HG03196 (cell line): Measurements from ENCODE around the gene IL1RAPL2.
"Not testable (repeated sequence)": the region's sequence is repeated elsewhere in the genome, so short reads cannot be mapped to it uniquely, and the experiment has no call there.

ENCODE experiments used
- ATAC-seq: cut with Tn5 transposase; IDR thresholded peaks from one replicate; pipeline ENCODE4 v1.9.1; 2021; ENCODE audit not compliant: unreplicated experiment

Gene IL1RAPL2

DNA sequence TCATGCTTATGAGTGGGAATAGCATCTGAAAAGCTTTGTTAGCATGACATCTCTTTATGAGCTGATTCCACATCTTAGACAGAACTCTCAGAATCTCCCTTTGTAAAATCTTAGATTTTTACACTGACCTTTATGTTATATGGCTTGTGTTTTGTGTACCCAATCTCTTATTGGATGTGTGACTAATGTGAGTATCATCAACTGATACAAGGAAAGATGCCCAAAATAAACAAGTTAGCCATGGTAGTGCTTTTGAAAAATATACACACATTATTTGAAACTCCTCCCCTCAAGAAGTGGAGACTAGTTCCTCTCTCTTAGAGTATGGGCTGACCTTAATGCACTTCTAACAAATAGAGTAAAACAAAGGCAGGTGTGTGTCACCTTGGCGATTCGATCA, 1096.2 kb downstream of the IL1RAPL2 start:
- ATAC-seq: no peak

DNA sequence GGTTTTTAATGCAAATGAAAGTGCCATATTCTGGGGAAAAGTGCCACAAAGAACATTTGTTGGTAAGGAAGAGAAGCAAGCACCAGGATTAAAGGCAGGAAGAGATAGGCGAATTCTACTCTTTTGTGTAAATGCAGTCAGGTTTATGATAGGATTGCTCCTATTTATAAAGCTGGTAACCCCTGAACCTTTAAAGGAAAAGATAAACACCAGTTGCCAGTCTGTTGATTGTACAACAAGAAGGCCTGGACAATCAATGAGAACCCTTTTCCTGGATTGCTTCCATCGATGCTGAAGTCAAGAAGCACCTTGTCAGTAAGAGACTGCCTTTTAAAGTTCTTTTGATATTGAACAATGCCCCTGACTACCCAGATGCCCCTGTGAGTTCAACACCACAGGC, 1098.2 kb downstream of the IL1RAPL2 start:
- no peak for ATAC-seq

DNA sequence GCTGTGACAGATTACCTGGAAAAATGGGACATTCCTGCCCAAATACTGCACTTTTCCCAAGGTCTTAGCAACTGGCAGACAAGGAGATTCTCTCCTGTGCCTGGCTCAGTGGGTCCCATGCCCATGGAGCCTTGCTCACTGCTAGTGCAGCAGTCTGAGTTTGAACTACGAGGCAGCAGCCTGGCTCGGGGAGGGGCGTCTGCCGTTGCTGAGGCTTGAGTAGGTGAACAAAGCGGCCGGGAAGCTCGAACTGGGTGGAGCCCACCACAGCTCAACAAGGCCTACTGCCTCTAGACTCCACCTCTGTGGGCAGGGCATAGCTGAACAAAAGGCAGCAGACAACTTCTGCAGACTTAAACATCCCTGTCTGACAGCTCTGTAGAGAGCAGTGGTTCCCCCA, 1118.3 kb downstream of the IL1RAPL2 start:
- not testable (repeated sequence) for ATAC-seq

DNA sequence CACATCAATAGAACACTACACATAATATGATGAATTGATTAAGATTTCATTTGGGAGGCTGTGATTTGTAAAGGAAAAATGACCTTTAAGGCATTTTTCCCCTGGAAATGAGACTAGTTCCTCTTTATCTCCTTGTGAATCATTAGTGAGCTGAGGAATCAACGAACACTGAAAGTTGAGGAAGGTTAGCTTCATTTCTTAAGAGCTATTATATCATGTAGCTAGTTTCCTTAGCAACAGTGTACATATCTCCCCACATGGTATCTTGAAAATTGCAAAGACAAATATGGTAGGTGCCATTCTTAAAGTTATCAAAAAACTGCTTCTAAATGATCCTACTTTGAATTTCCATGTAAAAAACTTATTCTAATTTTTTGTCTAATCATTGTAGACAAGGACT, 1128.8 kb downstream of the IL1RAPL2 start:
- ATAC-seq: no peak

DNA sequence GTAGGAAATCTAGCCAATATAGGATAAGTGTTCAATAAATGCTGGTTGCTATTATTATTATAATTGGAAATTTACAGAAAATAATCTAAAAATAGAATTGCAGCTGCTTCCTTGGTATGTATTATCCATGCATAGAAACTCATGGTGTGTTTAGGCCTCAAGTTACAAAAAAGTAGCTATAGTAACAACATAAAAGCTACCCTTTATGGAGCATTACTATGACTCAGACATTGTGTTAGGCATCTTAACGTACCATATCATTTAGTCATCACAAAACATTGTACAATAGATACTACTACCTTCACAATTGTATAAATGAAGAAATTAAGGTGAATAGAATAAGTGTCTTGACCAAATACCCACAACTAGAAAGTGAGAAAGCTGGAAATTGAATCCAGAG, 1129.5 kb downstream of the IL1RAPL2 start:
- no peak for ATAC-seq

DNA sequence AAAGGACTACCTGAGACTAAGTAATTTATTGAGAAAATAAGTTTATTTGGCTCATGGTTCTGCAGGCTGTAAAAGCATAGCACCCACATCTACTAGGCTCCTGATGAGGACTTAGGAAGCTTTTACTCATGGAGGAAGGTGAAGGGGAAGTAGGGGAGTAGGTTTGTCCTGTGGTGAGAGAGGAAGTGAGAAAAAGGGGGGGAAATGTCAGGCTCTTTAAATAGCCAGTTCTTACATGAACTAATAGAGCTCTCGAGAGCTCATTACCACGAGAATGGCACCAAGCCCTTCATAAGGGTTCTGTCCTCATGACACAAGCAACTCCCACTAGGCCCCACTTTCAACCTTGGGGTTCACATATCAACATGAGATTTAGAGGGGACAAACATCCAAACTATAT, 1130.9 kb downstream of the IL1RAPL2 start:
- no peak for ATAC-seq

DNA sequence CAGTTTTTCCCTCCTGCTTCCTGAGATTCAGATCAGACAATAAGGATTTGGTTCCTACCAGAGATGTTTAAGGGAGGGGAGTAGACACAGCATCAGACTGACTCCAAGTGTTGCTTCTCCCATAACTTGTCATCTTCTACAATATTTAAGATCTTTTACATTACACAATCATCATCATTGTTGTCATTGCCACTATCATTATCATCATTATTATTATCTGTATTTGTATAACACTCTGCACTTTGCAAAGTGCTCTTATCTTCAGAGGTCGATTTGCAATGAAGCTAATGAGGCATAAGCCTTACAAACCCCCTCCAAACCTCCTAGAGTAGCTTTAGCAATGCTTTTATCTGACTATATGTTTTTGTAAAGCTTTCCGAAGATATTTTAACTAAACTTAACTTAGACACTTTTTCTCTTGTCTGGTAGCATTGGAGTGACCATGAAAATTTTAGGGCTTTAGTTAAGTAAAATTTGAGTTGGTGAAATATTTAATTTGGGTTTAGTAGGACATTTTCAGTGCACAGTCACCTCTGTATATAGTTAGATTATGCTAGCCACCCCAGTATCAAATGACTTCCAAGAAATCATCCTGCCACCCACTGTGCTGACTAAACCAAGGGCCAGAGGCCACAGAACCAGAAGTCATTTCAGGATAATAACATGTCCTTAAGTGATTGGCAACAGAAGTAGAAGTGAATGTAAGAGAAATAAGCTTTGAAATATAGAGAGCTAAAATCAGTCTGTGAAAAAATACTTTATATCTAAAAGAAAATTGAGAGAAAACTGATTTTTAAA, 1132.2 kb downstream of the IL1RAPL2 start:
- no peak for ATAC-seq

DNA sequence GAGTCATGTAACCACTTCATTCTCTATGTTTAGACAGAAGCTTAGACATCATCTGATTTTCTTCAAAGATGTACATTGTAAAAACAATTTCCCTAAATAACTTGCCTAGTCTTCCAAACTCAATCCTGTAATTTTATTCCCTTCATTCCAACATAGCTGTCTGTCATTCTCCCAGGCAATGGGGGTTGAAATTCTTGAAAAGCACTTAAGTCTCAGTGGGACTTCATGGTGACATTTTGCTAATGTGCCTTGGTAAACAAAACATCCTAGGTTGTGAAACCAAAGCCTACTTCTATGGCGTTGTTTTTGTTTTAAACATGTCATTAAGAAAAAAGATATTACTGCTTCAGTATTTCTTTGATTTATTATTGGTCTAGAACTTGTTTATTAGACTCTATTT, 1134.3 kb downstream of the IL1RAPL2 start:
- no peak for ATAC-seq

DNA sequence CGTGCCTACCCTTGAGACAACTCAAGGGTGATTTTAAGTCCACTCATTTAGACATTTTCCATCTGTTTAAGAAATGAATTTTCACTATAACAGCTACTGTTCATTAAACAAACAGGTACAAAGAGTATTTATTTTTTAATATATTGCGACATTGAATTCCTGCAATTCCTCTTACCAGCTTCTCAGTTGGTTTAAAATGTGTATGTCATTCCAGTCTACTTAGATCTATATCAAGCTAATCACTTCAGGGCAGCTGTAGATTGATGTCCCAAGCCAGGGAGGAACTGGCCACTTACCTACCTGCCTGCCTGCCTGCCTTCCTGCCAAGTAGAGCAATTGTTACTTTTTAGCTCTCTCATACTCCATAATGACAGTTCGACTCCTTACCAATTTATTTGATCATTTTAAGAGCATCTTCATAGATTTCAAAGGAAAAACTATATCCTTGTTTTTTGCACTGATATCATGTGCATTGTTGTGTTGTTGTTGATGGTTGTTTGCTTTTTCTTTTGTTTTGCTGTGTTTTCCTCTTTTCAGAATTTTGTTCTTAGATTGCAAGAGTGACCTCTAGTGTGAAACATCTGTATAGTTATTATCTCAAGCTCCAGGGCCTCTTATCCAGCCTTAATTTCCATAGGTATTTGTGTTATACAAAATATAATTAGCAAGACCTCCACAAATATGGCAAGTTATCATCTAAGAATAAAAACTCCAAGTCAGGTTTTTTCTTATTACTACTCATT, 1135.5 kb downstream of the IL1RAPL2 start:
- no peak for ATAC-seq

DNA sequence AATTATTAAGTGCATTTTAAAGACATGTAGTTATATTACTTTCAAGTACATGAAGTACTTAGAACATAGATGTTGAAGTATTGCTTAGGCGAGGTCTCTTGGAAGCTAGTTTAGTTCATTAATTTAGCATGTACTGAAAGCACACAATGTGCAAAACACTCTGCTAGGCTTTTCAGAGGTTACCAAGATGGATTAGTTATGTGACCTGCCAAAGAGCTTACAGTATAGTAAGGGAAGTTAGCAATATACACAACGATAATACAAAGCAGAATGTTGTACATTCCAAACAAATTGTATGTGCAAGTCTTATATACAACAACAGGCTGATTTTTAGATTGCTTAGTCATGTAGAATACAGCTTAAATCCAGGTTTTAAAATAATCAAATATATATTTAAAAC, 1137.9 kb downstream of the IL1RAPL2 start:
- no peak for ATAC-seq

DNA sequence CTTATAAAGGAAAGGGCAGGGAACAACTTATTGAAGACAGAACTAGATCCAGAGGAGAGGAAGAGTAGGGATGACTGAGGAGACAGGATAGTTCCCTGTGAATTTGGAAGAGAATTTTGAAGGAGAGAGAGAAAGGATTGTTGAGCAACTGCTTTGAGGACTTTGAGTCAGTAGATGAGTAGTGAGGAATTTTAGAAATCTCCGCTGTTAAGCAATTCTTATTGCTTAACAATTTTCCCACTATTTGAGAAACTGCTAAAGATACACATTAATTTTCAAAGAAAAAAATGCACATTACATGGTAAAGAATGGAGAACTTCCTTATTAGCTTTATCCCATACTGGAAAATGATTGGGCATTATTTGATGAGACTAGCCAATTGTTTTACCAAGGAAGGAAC, 1140.0 kb downstream of the IL1RAPL2 start:
- ATAC-seq: no peak

DNA sequence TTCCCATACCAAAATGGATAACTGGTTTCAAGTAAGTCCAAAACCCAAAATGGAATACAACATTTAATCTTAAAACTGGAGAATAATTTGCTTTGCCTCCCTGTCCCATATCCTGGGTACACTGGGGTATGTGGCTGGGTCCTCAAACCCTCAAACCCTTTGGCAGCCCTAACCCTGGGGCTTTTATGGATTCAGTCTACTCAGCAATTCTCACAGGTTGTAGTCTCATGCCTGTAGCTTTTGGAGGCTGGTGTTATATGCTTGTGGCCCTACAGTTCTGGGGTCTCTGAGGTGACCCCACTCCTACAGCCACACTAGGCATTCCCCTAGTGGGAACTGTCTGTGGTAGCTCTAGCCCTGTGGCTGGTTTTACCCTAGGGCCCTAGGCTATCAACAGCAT, 1145.8 kb downstream of the IL1RAPL2 start:
- ATAC-seq: no peak

DNA sequence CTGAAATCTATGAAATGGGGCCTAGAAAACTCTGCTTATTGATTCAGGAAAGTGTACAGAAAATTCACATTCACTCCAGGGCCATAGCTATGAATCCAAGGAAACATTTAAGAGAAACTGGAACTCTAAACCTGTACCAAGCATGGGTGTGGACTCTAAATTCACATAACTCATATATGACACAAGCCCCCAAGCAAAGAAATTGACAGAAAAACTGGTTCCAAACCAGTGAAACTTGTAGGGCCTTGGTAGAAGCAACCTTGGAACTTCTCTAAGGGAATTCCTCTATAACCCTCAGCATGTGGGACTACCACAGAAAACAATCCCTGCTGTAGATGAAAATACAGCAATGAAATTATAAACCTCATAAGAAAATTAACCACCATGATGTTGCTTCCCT, 1149.7 kb downstream of the IL1RAPL2 start:
- no peak for ATAC-seq

DNA sequence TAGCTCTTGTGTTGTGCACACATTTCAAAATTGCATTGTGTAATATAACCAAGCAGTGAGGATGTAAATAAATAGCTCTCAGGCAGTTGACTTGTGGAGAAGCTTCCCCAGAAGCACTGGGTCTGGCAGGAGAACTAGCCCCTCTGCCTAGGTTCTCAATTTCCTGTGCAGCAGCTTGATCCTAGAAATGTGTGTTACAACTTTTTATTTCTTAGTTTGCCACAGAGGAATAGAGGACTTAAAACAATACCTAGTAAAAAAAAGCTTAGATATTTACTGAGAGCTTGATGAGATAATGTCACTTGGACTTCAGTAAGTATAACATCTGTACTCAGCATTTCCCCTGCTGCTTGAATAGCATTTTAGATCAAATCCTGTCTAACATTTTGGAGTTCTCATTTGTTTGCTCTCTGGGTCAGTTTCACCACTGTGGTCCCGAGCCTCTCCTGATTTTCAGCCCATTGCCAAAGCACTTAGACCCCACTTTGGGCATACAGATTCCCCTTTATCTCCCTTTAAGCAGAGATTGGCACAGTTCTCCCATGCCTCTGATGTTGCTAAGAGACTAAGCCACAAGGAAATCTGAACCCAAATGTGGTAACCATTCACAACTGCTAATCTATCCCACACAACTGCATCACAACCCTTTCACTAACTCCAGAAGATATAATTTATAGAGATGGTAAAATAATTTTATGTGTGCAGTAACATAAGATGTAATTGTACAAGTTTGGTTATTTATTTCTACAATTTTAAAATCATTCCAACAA, 1158.2 kb downstream of the IL1RAPL2 start:
- no peak for ATAC-seq

DNA sequence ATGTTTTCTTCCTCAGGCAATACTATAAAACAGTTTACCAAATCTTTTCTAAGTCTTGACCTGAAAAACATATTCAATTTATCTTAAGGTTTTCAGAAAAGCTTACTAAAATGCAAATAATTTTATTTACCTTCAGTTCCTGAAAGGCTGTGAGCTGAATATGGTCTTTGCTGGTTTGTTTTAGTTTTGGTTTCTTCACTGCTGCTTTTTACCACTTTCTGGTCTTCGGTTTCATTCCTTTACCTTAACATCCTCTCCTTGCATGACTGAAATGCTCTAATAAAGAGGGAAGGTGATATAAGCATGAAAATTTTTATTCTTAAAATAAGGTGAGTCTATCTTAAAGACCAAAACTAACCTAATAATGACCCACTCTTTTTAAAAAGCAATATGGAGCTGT, 1159.2 kb downstream of the IL1RAPL2 start:
- ATAC-seq: no peak

DNA sequence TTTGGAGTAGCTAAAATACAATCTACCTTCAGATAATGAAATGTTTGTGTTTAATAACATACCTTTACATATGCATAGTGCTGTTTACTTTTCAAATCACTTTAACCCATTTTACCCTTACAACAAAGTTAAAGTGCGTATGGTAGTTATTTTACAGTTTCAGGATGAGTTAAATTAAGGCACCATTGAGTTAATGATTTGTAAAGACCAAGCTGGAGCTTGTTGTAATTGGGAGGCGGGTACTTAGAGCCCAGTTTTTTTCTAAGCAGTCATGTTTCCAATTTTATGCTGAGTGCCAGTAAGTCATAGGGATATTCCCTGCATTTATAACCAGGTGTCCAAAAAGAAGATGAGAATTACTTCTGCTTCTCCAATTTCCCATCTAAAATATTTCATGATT, 1172.2 kb downstream of the IL1RAPL2 start:
- no peak for ATAC-seq

DNA sequence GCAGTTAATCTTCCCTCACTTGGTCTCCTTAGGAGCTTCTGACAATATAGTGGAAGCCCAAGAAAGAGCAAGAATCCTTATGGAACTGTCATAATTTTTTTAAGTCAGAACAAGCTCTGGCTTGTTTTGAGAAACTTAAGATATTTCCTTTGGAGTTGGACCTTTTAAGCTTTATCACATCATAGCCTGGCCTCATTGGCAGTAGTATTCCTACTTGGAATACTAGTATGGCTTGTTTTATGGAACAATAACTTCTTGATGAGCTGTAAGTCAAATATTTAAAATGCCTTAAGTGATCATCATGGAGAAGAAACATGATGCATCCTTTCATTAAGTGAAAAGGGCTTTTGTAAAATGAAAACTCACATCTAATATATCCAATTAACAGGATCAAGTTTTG, 1178.3 kb downstream of the IL1RAPL2 start:
- ATAC-seq: no peak

DNA sequence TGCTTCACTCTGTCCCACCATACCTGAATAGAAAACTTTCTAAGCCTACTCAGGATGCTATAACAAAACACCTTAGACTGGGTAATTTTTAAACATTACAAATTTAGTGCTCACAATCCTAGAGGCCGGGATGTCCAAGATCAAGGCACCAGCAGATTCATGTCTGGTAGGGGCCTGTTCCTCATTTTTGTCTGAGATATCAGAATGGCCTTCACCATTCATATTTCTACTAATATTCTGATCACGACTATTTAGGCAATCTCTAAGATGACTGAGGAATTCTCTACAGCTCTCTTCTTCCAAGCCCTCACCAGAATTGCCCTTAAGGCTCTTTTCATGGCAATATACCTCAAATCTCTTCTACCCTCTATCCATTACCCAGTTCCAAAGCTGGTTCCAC, 1178.9 kb downstream of the IL1RAPL2 start:
- ATAC-seq: no peak

DNA sequence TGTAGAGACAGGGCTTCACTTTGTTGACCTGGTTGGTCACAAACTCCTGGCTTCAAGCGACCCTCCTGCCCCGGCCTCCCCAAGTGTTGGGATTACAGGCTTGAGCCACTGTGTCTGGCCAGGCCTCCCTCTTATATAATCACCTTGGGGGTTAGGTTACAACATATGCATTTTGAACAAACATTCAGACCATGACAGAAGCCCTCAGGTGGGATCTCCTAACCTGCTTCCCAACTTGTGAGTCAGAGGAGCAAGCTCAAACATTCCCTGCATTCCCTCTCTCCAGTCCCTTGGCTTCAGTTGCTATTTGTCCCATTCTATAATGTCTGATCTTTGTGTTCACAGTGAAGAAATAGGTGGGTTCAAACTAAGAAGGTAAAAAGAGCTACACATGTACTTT, 1179.9 kb downstream of the IL1RAPL2 start:
- ATAC-seq: no peak

DNA sequence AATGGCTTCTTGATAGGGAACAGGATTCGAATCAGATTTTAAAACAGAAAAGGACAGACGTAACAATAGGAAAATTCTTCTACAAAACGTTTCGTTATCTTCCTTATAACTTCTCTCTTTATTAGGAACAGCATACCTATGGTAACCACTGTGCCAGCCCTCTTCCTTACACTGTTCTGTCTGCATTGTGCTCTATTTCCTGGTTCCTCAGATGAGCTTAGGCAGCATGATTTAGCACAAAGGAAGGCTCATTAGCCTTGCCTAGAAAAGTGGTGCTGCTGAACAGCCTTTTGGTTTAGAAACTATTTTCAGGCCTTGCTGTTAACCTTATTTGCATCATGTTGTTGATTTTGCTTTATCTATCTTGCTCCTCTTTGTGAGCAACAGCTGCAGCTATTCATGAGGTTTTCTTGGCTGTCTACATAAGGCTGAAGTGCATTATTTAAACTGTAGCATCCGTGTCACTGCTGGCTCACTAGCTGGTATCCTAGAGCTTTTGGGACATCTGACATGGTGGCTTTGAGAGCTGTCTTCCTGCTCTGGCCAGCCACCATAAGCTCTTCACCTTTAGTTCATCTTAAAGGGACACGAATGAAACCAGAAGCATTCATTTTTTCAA, 1186.4 kb downstream of the IL1RAPL2 start:
- ATAC-seq: no peak

DNA sequence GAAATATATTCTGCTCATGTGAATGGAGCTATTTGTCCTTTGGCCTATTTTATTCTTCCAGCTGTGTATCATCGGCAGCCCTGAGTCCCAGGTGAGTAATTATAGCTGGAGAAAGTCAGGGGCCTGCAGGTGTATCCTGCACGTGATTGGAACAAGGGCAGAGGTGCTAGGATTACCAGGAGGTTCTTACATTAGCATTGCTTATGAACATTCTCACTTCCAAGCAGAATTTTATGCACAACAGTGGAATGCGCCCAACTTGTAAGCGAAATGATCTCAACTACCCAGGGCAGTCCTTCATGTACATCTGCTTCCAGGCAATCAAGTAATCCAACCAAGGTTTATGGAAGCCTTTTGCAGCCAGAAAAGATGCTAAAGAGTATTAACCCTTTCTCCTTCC, 1187.4 kb downstream of the IL1RAPL2 start:
- no peak for ATAC-seq
